Central memory CD8-positive, alpha-beta T cell (primary cell): ENCODE data around the gene RNFT1.

Source experiments
- ATAC-seq: fragments of 150-1000 bp; cut with Tn5 transposase; replicated peaks from 2 replicates; pipeline ENCODE4 v1.10.0; 2022; ENCODE audit warnings: mild to moderate bottlenecking, moderate FRiP score, moderate number of reproducible peaks; ENCODE audit not compliant: poor library complexity, severe bottlenecking; ENCODE audit errors: extremely low read depth
- DNase-seq, 2 donors: peaks; one replicate each; pipeline ENCODE4 v3.0.0; 2021; ENCODE audit warnings: low spot score in 2 of 2
- H3K27ac Mint-ChIP-seq: one replicate; pipeline ENCODE4 v1.8.0; 2022; ENCODE audit warnings: low read depth, mild to moderate bottlenecking, moderate library complexity, mixed read lengths
- H3K27me3 Mint-ChIP-seq: one replicate; pipeline ENCODE4 v1.8.0; 2022; ENCODE audit warnings: mixed read lengths
- H3K36me3 Mint-ChIP-seq: one replicate; pipeline ENCODE4 v1.8.0; 2022; ENCODE audit warnings: mild to moderate bottlenecking, moderate library complexity, mixed read lengths; ENCODE audit not compliant: insufficient read depth
- H3K4me1 Mint-ChIP-seq: one replicate; pipeline ENCODE4 v1.8.0; 2022; ENCODE audit warnings: mixed read lengths
- H3K4me3 Mint-ChIP-seq: one replicate; pipeline ENCODE4 v1.8.0; 2022; ENCODE audit warnings: mild to moderate bottlenecking, moderate library complexity, mixed read lengths
- H3K9me3 Mint-ChIP-seq: one replicate; pipeline ENCODE4 v1.8.0; 2022; ENCODE audit warnings: mixed read lengths

RNFT1 gene

DNA sequence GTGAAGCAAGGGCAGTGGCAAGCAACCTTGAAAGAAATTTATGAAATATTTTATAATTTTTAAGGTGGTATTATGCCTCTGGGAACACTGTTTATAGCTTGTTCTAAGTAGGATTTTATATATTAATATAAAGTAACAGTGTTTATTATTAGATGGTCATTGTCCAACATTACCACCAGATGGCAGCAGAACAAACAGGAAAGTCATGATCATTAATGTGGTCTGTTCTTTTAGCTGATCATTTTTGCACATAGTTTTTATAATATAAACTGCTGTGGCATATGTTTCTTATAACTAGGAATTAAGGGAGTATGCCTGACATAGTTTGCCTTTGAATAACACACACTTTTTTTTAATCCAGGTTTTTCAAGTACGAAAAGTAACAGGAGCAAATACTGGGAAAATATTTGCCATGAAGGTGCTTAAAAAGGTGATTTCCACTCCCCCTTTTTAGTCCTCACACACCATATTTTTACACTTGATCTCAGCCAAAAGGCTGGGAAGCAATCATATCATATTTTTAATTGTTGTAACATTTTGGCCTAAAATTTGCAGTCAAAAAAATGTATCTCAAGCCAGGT, 50.2 kb downstream of the RNFT1 start:
- no peak overlapping the region for H3K4me3 Mint-ChIP-seq
- H3K9me3 Mint-ChIP-seq = no peaks in the 10 kb centered on the region
- H3K36me3 Mint-ChIP-seq = peaks cover 68% of the 10 kb centered on the region
- ATAC-seq = peak; percentile 40
- no peak for DNase-seq
- H3K4me1 Mint-ChIP-seq = peaks cover under 1% of the 10 kb centered on the region
- H3K27ac Mint-ChIP-seq = no peak overlapping the region
- no peaks in the 10 kb centered on the region for H3K27me3 Mint-ChIP-seq

- H3K27ac Mint-ChIP-seq = no peak overlapping the region
- no peak overlapping the region for H3K4me3 Mint-ChIP-seq
- no peaks in the 10 kb centered on the region for H3K27me3 Mint-ChIP-seq
Observed at GRCh38 chr17:59907467-59907866, 57.1 kb downstream of the RNFT1 start.

DNA sequence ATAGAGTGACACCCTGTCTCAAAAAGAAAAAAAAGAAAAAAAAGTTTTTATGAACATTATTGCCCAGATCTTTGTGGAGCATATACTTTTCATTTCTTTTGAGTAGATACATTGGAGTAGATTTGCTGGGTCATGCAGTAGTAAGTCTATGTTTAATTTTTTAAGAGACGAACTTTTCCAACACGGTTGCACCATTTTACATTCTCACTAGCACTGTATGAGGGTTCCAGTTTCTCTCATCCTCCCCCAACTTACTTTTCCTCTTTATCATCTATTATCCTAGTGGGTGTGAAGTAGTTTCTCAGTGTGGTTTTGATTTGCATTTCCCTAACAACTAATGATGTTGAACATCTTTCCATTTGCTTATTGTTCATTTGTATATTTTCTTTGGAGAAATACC, 61.1 kb downstream of the RNFT1 start:
- peaks cover 22% of the 10 kb centered on the region for H3K36me3 Mint-ChIP-seq
- H3K4me3 Mint-ChIP-seq = no peak overlapping the region
- no peaks in the 10 kb centered on the region for H3K27me3 Mint-ChIP-seq
- no peaks in the 10 kb centered on the region for H3K9me3 Mint-ChIP-seq
- H3K27ac Mint-ChIP-seq = no peak overlapping the region
- H3K4me1 Mint-ChIP-seq = peaks cover 28% of the 10 kb centered on the region
- ATAC-seq = no peak
- no peak for DNase-seq

More at GRCh38 chr17:59907467-59907866, 57.1 kb downstream of the RNFT1 start:
- ATAC-seq = no peak
- Mint-ChIP-seq H3K4me1 (peaks cover 23% of the 10 kb centered on the region), H3K36me3 (peaks cover 39% of the 10 kb centered on the region), H3K9me3 (no peaks in the 10 kb centered on the region)
- DNase-seq = no peak
